Dermis blood vessel endothelial cell (primary cell): ENCODE measurements around the gene STRIP2. TPM values are rescaled to one million over a fixed set of nuclear protein-coding genes. Genes with fewer than 3 reads are reported as not detected.
"Not testable (repeated sequence)": the region's sequence is repeated elsewhere in the genome, so short reads cannot be mapped to it uniquely, and the experiment has no call there.

Experiments
- DNase-seq: peaks from one replicate; pipeline ENCODE4 v3.0.0; 2010
- total RNA-seq: library from RNA; depleted of rRNA; stranded (reverse); fragments of >200 nt; gene quantifications from 2 replicates; pipeline ENCODE4 v1.2.3, GENCODE V29; 2014

STRIP2 gene
- total RNA-seq, 1 donor from 2014 or later = 2.7 TPM

DNA sequence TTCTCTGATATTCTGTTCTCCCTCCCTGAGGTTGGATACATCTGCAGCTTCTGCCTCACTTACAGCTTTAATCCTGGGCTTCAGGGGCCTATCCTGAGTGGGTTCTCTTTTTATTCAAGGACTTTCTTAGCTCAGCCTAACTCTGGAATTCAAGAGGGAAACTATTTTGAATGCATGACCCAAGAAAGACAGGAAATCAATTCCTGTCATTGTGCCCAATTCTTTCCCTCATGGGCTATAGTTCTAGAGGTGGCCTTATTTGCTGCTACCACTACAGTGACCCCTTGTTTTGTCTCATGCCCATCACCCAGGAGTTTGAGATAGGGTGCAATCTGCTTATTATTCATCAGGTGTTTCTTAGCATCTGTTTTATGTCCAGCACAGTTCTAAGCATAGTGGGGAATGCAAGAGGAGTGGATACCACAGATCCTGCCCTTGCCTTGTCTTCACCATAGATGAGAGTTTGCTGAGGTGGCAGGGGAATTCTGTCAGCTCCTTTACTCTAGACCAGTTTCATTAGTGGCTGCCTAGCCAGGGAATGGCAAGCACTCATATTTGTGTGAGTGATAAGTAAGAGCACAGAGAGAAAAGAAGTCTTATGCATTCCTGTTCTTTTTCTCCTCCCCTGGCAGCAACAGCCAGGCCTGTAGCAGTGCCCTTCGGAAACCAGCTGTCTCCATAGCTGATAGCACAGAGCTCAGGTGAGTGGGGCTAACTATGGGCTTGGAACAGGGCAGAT lies 19.4 kb downstream of the STRIP2 start:
- DNase-seq = no peak

DNA sequence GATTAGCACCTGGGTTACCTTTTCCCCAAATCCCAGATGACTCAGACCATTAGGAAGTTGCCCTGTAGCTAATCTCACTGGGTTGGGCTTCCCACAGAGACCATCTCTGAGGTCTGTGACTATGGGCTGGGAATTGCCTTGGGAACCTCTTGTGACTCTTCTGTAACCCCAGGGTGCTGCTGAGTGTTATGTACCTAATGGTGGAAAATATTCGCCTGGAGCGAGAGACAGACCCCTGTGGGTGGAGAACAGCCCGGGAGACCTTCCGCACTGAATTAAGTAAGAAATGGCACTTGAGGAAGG lies 20.0 kb downstream of the STRIP2 start:
- DNase-seq = no peak

DNA sequence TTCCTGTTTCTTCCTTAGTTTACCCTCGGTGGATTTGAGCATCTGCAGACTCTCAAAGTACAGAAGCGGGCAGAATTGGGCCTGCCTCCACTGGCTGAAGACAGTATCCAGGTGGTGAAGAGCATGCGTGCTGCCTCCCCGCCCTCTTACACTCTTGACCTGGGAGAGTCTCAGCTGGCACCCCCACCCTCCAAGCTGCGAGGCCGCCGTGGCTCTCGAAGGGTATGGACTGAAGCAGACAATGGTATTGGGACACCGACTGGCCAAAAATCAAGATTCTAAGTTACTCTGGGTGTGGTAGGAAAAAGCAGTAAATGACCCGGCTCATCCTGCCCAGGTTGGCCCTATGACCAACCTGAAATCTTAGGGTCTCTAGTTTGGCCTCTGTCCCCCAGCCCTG lies 22.2 kb downstream of the STRIP2 start:
- DNase-seq = no peak

DNA sequence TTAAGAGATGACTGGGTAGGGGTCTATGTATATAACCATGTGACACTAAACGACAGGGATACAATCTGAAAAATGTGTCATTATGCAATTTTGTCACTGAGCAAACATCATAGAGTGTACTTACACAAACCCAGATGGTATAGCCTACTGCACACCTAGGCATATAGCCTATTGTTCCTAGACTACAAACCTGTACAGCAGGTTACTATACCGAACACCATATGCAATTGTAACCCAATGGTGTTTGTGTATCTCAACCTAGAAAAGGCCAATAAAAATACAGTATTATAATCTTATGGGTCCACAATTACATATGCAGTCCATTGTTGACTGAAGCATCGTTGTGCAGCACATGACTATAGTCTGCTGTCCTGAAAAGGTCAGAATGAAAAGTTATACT lies 22.9 kb downstream of the STRIP2 start:
- DNase-seq = no peak

DNA sequence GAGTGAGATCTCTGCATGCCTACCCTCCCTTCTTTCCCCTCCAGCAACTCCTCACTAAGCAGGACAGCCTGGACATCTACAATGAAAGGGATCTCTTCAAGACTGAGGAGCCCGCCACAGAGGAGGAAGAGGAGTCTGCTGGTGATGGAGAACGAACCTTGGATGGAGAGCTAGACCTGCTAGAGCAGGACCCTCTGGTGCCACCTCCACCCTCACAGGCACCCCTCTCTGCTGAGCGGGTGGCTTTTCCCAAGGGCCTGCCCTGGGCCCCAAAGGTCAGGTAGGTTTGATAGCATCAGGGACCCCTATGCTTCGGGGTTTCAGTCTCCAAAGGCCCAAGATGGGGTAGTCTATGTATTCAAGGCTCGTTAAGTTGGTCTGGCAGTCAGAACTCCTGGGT lies 23.9 kb downstream of the STRIP2 start:
- no peak for DNase-seq

DNA sequence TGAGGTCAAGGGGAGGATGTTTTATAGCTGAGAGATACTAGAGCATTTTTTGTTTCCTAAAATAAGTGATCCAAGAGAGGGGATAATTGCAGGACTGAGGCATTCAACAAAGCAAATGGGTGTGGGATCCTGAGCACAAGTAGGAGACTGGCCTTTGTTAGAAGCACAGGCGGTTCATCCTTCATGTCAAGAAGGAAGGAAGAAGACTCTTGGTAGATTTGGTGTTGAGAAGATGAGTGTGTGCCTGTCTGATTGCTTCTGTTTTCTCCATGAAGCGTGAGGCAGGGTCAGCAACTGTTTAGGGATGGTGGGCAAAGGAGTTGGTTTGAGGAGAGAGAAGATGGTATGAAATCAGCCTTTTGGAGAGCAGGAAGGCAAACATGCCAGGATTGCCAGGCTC lies 27.6 kb downstream of the STRIP2 start:
- no peak for DNase-seq

DNA sequence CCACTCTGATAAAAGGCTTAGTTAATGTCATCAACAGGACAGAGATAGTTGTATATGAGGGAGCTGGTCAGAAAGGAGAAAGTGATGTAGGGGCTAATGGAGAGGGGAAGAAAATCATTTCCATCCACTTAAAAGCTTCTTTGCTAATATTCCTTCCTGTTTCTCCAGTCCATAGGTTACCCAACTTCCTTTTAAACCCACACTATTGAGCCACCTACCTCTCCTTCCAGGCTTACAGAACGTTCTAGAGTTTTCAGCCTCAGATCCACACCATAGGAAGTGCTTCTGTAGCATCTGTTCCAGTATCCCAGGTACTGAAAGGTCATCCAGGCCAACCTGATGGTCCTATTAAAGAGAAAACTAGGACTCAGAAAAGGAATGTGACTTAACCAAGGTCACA lies 28.2 kb downstream of the STRIP2 start:
- no peak for DNase-seq

DNA sequence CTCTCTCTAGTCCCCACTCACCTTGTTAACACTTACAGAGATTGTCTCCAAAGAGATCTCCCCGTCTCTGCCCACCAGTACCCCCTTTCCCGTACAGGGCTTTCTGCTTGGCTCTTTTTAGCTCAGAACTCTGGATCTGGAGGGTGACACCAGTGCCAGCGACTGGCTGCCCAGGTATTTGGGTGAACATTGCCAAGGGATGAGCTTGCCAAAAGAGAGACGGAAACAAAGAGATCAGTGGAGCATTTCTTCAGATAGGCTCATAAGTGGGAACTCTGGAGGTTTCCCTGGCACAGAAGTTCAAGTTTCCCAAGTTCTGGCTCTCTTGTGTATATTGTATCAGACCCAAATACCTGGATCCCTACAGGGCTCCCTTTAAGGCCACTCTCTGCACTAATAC lies 30.0 kb downstream of the STRIP2 start:
- DNase-seq = no peak

DNA sequence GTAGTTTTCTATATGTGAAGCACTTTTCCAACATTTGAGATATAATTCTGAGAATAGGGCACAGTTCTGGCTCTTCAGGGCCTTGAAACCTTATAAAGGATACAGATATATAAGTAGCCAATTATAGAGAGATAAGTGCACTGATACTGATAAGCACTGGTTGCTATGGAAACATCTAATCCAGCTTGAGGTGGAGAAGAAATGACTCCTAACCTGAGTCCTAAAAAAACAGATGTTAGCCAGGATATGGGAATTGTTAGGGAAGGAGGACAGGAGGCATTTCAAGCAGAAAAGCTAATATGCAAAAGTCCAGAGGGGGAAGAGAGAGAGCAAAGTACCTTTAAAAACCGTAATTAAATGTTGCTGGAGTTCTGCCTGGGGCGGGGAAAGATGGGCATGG lies 30.8 kb downstream of the STRIP2 start:
- DNase-seq = no peak

DNA sequence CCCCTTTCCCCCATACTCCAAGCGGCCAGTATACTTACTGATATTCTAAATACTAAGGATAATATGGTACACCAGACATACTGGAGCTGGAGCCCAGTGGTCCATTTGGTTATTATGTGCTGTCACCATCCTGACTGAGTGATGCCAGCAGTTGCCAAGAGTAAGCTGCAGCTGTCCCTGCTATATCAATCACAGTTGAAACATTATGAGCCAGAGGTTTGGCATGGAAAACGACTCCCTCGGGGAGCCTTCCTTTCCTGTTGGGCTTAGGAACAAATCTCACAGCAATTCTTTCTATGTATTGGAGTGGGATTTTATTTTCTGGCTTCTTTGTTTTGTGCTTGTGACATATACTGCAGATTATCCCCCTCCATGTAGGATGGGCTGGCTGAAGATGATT lies 32.6 kb downstream of the STRIP2 start:
- peak; percentile 7 for DNase-seq

DNA sequence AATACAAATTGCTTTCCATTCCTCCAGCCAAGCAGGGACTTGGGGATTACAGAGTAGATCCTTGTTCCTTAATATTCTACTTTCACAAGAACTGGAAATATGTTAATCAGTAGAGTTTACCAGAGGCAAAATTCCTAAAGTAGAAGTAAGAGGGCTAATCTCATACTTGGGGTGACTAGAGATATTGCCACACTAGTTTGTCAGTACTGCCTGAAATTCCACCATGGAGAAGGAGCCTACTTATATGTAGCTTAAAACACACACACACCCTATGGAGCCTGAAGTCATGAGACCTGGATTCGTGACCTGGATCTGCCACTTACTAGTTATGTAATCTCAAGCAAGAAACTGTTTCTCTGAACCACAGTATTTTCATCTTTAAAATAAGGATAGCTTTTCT lies 33.9 kb downstream of the STRIP2 start:
- DNase-seq = no peak

DNA sequence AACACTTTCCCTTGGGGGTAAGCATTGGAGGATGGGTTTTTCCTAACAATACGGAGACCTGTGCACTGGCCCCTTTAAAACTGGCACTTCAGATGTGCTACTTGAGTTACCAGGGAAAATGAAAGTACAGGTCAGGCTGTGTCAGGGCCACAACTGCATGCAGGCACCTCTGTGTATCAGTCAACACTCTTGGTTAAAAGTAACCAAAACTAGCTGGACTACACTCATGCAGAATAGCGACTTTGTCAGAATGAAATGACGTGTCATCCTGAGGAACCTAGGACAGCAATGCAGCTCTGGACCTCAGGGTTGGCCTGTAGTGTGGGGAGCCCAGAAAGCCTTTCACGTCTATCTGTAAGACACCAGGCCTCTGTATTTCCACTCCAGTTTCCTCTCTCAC lies 34.3 kb downstream of the STRIP2 start:
- no peak for DNase-seq

DNA sequence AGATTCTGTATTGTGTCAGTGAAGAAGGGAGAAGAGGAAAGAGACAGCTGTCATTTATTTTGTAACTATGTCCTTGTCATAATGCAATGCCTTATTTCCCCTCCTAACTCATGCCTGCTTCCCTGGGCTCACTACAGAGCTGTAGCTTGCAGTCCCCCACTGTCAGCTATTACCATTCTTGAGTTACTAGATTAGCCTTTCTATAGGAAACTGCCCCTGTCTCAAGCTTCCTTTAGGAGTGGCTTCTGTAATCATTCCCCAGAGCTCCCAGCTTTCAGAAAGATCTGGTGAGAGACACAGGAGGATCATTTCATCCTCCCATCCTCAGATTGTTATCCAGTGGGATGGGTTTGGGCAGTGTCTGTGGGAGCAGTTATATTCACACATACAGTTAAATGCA lies 35.7 kb downstream of the STRIP2 start:
- no peak for DNase-seq

DNA sequence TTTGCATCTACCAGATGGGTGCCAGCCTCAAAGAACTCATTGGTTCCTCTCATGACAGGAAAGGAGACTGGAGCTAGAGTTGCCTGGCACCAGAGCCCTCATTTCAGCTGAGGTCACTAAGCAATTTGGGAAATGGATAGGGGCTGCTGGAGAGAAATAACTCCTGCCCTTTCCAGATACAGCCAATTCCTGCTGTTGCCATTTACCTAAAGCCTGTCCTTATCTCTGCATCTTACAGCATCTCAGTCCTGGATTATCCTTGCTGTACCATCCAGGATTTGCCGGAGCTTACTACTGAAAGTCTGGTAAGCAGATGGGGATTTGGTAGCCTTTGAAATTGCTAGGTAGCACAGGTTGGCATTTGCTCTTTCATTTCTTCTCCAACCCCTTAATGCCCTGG lies 36.2 kb downstream of the STRIP2 start:
- DNase-seq = no peak

DNA sequence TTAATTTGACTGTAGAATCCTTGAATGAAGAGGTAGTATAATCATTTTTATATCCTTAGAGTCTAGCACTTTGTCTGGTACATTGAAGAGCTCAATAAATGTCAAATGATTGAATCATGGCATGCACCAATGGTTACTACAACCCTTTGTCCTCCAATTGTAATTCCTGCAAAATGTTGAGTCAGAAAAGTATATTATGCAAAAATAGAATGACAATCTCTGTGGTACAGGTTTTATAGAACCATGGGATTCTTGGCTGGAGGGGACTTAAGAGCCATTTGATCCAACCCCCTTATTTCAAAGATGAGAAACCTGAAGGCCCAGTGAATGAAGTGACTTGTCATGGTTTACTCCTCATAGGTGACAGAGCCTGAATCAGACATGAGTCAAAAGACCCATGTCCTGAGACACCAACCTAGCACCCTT lies 37.2 kb downstream of the STRIP2 start:
- DNase-seq = no peak

DNA sequence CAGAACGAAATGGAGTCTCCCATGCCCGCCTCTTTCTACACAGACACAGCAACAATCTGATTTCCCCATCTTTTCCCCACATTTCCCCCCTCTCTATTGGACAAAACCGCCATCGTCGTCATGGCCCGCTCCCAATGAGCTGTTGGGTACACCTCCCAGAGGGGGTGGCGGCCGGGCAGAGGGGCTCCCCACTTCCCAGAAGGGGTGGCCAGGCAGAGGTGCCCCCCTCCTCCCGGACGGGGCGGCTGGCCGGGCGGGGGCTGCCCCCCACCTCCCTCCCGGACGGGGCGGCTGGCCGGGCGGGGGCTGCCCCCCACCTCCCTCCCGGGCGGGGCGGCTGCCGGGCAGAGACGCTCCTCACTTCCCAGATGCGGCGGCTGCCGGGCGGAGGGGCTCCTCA lies 41.7 kb downstream of the STRIP2 start:
- DNase-seq = not testable (repeated sequence)

DNA sequence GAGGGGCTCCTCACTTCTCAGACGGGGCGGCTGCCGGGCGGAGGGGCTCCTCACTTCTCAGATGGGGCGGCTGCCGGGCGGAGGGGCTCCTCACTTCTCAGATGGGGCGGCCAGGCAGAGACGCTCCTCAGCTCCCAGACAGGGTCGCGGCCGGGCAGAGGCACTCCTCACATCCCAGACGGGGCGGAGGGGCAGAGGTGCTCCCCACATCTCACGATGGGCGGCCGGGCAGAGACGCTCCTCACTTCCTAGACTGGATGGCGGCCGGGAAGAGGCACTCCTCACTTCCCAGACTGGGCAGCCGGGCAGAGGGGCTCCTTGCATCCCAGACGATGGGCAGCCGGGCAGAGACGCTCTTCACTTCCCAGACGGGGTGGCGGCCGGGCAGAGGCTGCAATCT lies 42.2 kb downstream of the STRIP2 start:
- not testable (repeated sequence) for DNase-seq

DNA sequence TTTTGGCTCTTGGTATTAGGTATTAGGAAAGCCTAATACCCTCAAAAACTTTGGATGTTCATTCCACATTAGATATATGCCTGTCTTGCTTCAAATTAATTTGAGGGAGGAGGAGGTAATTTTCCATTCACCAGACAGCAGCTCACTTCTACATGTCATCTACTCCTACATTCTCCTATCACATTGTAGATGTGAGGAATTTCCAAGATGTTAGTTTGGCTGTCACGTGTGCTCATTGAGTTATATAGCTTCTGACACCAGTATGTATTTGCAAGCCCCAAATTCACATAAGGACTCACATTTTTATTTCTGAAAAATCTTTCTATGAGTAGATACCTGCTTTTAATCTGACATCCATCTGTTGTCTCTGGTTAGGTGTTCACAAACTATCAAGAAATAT lies 45.6 kb downstream of the STRIP2 start:
- DNase-seq = no peak

DNA sequence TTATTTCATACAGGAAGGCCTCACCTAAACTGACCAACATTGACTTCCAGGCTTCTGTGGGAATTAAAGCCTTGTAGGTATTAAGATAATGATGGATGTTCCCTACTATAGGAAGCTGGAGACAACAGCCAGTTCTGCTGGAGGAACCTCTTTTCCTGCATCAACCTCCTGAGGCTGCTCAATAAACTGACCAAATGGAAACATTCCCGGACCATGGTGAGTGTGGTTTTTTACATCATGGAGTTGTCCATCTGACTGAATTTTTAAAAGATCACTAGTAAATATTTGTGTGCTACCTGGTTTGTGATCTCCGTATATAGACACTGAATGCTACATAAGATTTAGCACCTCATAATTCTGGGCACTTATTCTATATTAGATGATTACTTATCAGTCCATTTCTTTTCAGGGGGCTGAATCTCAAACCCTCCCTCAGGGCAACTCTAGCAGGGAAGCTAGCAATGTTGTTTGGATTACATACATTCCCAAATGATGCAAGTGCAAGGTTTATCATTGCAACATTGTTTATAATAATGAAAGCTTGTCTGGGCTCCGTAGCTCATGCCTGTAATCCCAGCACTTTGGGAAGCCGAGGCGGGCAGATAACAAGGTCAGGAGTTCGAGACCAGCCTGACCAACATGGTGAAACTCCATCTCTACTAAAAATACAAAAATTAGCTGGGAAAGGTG lies 46.6 kb downstream of the STRIP2 start:
- DNase-seq = no peak

DNA sequence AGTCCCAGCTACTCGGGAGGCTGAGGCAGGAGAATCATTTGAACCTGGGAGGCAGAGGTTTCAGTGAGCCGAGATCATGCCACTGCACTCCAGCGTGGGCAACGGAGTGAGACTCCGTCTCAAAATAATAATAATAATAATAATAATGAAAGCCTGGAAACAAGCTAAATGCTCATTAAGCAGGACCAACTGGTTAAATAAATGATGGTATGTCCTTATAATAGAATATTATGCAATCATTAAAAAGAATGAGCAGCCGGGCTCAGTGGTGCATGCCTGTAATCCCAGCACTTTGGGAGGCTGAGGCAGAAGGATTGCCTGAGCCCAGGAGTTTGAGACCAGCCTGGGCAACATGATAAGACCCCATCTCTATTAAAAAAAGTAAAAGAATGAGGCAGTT lies 47.1 kb downstream of the STRIP2 start:
- DNase-seq = not testable (repeated sequence)

DNA sequence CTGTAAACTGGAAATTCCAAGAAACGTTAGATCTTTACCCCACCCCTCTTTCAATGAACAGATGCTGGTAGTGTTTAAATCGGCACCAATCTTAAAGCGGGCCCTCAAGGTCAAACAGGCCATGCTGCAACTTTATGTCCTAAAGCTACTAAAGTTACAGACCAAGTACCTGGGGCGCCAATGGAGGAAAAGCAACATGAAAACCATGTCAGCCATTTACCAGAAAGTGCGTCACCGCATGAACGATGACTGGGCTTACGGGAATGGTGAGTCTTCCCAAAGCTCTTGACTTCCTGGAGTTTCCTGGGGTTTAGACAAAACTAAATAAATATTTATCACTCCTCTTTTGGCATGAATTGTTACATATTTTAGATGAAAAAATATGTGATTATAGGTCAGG lies 48.5 kb downstream of the STRIP2 start:
- DNase-seq = no peak

DNA sequence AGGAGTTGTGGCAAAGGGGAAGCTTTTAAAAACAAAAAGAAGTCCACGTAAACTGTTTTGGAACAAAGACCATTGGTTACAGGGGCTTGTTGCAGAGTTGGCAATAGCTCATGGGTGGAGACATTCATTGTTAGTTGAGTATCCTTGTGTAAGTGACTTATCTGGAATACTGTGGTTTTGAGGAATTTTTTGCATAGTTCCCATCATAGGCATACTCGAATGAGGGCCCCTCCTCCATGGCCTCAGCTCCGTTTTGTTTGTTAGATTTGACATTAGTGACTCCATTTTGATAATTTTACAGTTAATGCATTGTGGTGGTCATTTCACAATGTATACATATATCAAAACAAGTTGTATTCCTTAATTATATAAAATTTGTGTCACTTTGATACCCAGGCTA lies 55.3 kb downstream of the STRIP2 start:
- no peak for DNase-seq

DNA sequence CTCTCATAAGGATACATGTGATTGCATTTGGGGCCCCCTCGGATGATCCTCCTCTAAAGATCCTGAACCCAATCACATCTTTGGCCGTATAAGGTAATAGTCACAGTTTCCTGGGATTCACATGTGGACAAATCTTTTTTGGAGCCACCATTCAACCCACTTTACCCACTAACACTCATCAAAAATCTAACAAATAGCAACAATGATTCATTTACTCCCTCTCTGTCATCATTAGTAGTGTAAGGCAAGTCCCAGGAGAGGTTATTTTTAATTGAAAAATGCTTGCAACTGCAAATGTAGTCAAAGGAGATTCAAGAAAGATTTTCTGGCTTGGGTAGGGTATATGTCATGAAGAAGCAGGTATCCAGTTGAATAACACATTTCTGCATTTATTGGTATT lies 58.2 kb downstream of the STRIP2 start:
- DNase-seq = no peak

DNA sequence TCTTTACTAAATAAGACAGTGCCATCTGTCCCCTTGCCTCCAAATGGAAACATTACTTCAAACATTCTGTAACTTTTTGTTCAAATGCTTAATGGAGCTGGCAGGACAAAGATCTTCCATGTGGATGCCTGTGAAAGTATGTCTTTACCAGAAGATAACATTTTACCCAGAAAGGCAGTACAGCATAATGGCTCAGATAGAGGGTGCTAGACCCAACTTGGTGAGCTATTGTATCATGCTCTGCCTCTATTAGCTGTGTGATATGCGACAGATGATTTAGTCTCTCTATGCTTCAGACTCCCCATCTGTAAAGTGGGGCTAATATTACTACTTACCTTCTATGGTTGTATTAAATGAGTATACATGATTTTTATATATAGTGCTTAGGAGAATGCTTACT lies 59.3 kb downstream of the STRIP2 start:
- DNase-seq = peak; percentile 16

DNA sequence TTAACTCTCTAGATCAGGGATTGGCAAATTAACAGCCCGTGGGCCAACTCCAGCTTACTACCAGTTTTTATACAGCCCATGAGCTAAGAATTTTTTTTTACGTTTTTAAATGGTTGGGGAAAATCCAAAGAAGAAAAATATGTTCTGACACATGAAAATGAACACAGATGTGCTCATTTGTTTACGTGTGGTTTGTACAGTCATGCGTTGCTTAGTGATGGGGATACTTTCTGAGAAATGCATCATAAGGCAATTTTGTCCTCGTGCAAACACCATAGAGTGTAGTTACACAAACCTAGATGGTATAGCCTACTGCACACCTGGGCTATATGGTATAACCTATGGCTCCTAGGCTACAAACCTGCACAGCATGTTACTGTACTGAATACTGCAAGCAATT lies 59.8 kb downstream of the STRIP2 start:
- peak; percentile 15 for DNase-seq
